HCT116 (cell line): ENCODE data around the gene MORN5. TPM values are rescaled to one million over a fixed set of nuclear protein-coding genes. Genes with fewer than 3 reads are reported as not detected.

ENCODE experiments used
- ATAC-seq: fragments of 200-7000 bp; cut with Tn5 transposase; 2 replicates; pipeline ENCODE4 v1.9.1; 2020; ENCODE audit warnings: mild to moderate bottlenecking, moderate library complexity
- BruUV-seq: library from RNA; stranded (reverse); fragments of 400-500 nt; replicated peaks from 2 replicates; lab custom pipeline; 2021; lab: Mats Ljungman, UMichigan
- CTCF ChIA-PET: fragments of 300-600 bp; sonication (Branson Sonifier 250); formaldehyde crosslinking; loops from one replicate; lab custom pipeline; 2021; ENCODE audit warnings: antibody characterized with exemption; lab: Charles Lee
- POLR2A ChIA-PET: fragments of 300-600, 350-600 bp; sonication (Branson Sonifier 250); formaldehyde crosslinking; loops from one replicate; lab custom pipeline; 2021; ENCODE audit warnings: antibody characterized with exemption; lab: Charles Lee
- RAD21 ChIA-PET, 2 experiments: fragments of 300-600 bp; sonication (Branson Sonifier 250); formaldehyde crosslinking; loops; one replicate each; lab custom pipeline; 2023; ENCODE audit warnings: low total read pairs in 2 of 2; ENCODE audit not compliant: uncharacterized antibody in 2 of 2, unreplicated experiment in 2 of 2, low non-redundant PET in 1 of 2; lab: Charles Lee
- DNase-seq: peaks from one replicate; pipeline ENCODE4 v3.0.0-alpha.2; 2010; ENCODE audit warnings: low read depth, low spot score
- H2AFZ ChIP-seq: fragments of 200-600 bp; shearing (Covaris generic), sonication (generic); 2 replicates; pipeline ENCODE4 v1.6.1; 2017; ENCODE audit warnings: low read depth, mixed run types, mixed read lengths, antibody characterized with exemption, low read length; ENCODE audit not compliant: poor library complexity, severe bottlenecking
- H3K27ac ChIP-seq: 2 replicates; pipeline ENCODE4 v1.5.1; 2012; ENCODE audit warnings: low read depth, low read length
- H3K27me3 ChIP-seq: fragments of 200-600 bp; sonication (generic); 2 replicates; pipeline ENCODE4 v1.6.1; 2016; ENCODE audit warnings: mixed run types, low read length, mixed read lengths; ENCODE audit not compliant: insufficient read depth
- H3K36me3 ChIP-seq, 2 experiments: fragments of 200-500 bp in 1 of 2; fragments of 200-600 bp in 1 of 2; sonication (Bioruptor generic) in 1 of 2; sonication (generic) in 1 of 2; 2 replicates each; pipeline versions ENCODE4 v1.5.1 to v1.6.1; 2014 to 2016; ENCODE audit warnings: low read length in 2 of 2, inconsistent platforms in 1 of 2, mixed read lengths in 1 of 2, mixed run types in 1 of 2; ENCODE audit not compliant: insufficient read depth in 2 of 2, control insufficient read depth in 1 of 2
- H3K4me1 ChIP-seq, 2 experiments: fragments of 200-600 bp in 1 of 2; sonication (generic) in 1 of 2; 2 replicates each; pipeline versions ENCODE4 v1.5.1 to v1.6.1; 2012 to 2017; ENCODE audit warnings: low read length in 2 of 2, inconsistent platforms in 1 of 2, mild to moderate bottlenecking in 1 of 2, mixed read lengths in 1 of 2, mixed run types in 1 of 2, moderate library complexity in 1 of 2; ENCODE audit not compliant: insufficient read depth in 2 of 2, control insufficient read depth in 1 of 2
- H3K4me2 ChIP-seq: fragments of 200-600 bp; sonication (generic); 2 replicates; pipeline ENCODE4 v1.6.1; 2017; ENCODE audit warnings: mixed run types, low read length, mixed read lengths
- H3K4me3 ChIP-seq, 2 experiments: fragments of 200-600 bp in 1 of 2; sonication (generic) in 1 of 2; replicated peaks in 1 of 2; 2 replicates each; pipeline ENCODE4 v1.5.1; 2011 to 2016; ENCODE audit warnings: low read length in 2 of 2, control low read depth in 1 of 2, low read depth in 1 of 2, mild to moderate bottlenecking in 1 of 2, mixed read lengths in 1 of 2, mixed run types in 1 of 2
- H3K79me2 ChIP-seq: fragments of 200-600 bp; sonication (generic); 2 replicates; pipeline ENCODE4 v1.6.1; 2017; ENCODE audit warnings: mild to moderate bottlenecking, mixed run types, low read length, moderate library complexity, mixed read lengths; ENCODE audit not compliant: insufficient read depth
- H3K9ac ChIP-seq: fragments of 200-600 bp; sonication (generic); 2 replicates; pipeline ENCODE4 v1.6.1; 2016; ENCODE audit warnings: low read length, mixed read lengths
- H3K9me2 ChIP-seq: fragments of 200-600 bp; sonication (generic), shearing (Covaris generic); 2 replicates; pipeline ENCODE4 v1.6.1; 2017; ENCODE audit warnings: mixed run types, mild to moderate bottlenecking, moderate library complexity; ENCODE audit not compliant: insufficient read depth
- H3K9me3 ChIP-seq, 2 experiments: fragments of 200-500 bp in 1 of 2; fragments of 200-600 bp in 1 of 2; sonication (Bioruptor generic) in 1 of 2; sonication (generic) in 1 of 2; 2 replicates each; pipeline ENCODE4 v1.6.1; 2014 to 2017; ENCODE audit warnings: low read length in 2 of 2, mixed read lengths in 2 of 2, inconsistent platforms in 1 of 2, low read depth in 1 of 2, mild to moderate bottlenecking in 1 of 2, mixed run types in 1 of 2, moderate library complexity in 1 of 2; ENCODE audit not compliant: control insufficient read depth in 1 of 2, insufficient read depth in 1 of 2
- H4K20me1 ChIP-seq: fragments of 200-600 bp; sonication (generic), shearing (Covaris generic); 2 replicates; pipeline ENCODE4 v1.6.1; 2017; ENCODE audit warnings: mixed run types, mild to moderate bottlenecking, moderate library complexity; ENCODE audit not compliant: insufficient read depth
- CTCF ChIP-seq, 3 experiments: fragments of 200-600 bp in 1 of 3; sonication (generic) in 1 of 3; IDR thresholded peaks in 2 of 3; conservative IDR thresholded peaks in 1 of 3; 2 replicates each; pipeline ENCODE4 v1.5.1; 2012 to 2017; ENCODE audit warnings: low read depth in 2 of 3, low read length in 2 of 3, antibody characterized with exemption in 1 of 3, borderline replicate concordance in 1 of 3, control low read depth in 1 of 3, mild to moderate bottlenecking in 1 of 3, mixed read lengths in 1 of 3, mixed run types in 1 of 3, moderate library complexity in 1 of 3; ENCODE audit not compliant: insufficient read depth in 1 of 3
- EGR1 ChIP-seq: IDR thresholded peaks from 2 replicates; pipeline ENCODE4 v1.6.1; 2012; ENCODE audit warnings: low read depth
- FOSL1 ChIP-seq: IDR thresholded peaks from 2 replicates; pipeline ENCODE4 v1.6.1; 2012; ENCODE audit warnings: low read depth
- MAX ChIP-seq: IDR thresholded peaks from 2 replicates; pipeline ENCODE4 v1.6.1; 2012
- RAD21 ChIP-seq: IDR thresholded peaks from 2 replicates; pipeline ENCODE4 v1.6.1; 2012; ENCODE audit warnings: low read depth, mild to moderate bottlenecking
- REST ChIP-seq: IDR thresholded peaks from 2 replicates; pipeline ENCODE4 v1.6.1; 2012; ENCODE audit warnings: low read depth
- TCF7L2 ChIP-seq: IDR thresholded peaks from 2 replicates; pipeline ENCODE4 v1.7.0; 2011; ENCODE audit warnings: borderline replicate concordance, inconsistent platforms; ENCODE audit not compliant: insufficient read depth, insufficient read length; ENCODE audit errors: extremely low read depth
- YY1 ChIP-seq: IDR thresholded peaks from 2 replicates; pipeline ENCODE4 v1.6.1; 2011; ENCODE audit warnings: low read length, low read depth, moderate library complexity, mild to moderate bottlenecking; ENCODE audit not compliant: insufficient replicate concordance; ENCODE audit errors: extremely low read depth
- intact Hi-C: fragments of 100-400 bp; cut with micrococcal nuclease; formaldehyde crosslinking; loops from 2 replicates; pipeline ENCODE4 v1.10.0; 2022
- total RNA-seq: library from RNA; stranded (reverse); gene quantifications from one replicate; pipeline ENCODE4 v1.2.1, GENCODE V29; 2021; ENCODE audit not compliant: unreplicated experiment

MORN5 gene
- total RNA-seq, 1 experiment from 2014 or later = not detected

- ATAC-seq = no peak
Measured at GRCh38 chr9:122132539-122132938, 27.2 kb upstream of the MORN5 start.

More at GRCh38 chr9:122132539-122132938, 27.2 kb upstream of the MORN5 start:
- no peaks in the 10 kb centered on the region for H3K9me2 ChIP-seq
- H3K4me3 ChIP-seq = no peak overlapping the region
- no peak overlapping the region for H2AFZ ChIP-seq
- TF ChIP-seq YY1 = no peak
- no peak for TF ChIP-seq RAD21
- TF ChIP-seq TCF7L2 = no peak
- TF ChIP-seq REST = no peak
- no peak for TF ChIP-seq MAX
- no peak for TF ChIP-seq EGR1
- no peak for TF ChIP-seq FOSL1
- no peak for TF ChIP-seq CTCF (IDR thresholded peaks at IDR 0.05 in 2 of 3, conservative IDR thresholded peaks at IDR 0.05 in 1 of 3; ENCODE audit: borderline replicate concordance in 1 of 3, insufficient read depth in 1 of 3, low read depth in 2 of 3, low read length in 2 of 3)
- ChIA-PET RAD21 (no interaction called here), CTCF (no interaction called here), POLR2A (no interaction called here)
- intact Hi-C loops = no loop called here
- no peaks in the 10 kb centered on the region for H3K9me3 ChIP-seq
- H3K4me1 ChIP-seq = no peaks in the 10 kb centered on the region
- H3K79me2 ChIP-seq = no peaks in the 10 kb centered on the region
- DNase-seq = no peak
- no peaks in the 10 kb centered on the region for H3K36me3 ChIP-seq
- H3K4me2 ChIP-seq = no peak overlapping the region
- H4K20me1 ChIP-seq = no peaks in the 10 kb centered on the region
- H3K9ac ChIP-seq = no peak overlapping the region
- H3K27ac ChIP-seq = no peak overlapping the region
- no peaks in the 10 kb centered on the region for H3K27me3 ChIP-seq
- no TSS peak for BruUV-seq
